GM21737 (cell line): ENCODE results near the gene DDRGK1.
"Not testable (repeated sequence)": the region's sequence is repeated elsewhere in the genome, so short reads cannot be mapped to it uniquely, and the experiment has no call there.

ENCODE experiments used
- ATAC-seq: cut with Tn5 transposase; IDR thresholded peaks from one replicate; pipeline ENCODE4 v1.9.1; 2021; ENCODE audit warnings: mild to moderate bottlenecking, moderate library complexity; ENCODE audit not compliant: unreplicated experiment

The DDRGK1 gene

DNA sequence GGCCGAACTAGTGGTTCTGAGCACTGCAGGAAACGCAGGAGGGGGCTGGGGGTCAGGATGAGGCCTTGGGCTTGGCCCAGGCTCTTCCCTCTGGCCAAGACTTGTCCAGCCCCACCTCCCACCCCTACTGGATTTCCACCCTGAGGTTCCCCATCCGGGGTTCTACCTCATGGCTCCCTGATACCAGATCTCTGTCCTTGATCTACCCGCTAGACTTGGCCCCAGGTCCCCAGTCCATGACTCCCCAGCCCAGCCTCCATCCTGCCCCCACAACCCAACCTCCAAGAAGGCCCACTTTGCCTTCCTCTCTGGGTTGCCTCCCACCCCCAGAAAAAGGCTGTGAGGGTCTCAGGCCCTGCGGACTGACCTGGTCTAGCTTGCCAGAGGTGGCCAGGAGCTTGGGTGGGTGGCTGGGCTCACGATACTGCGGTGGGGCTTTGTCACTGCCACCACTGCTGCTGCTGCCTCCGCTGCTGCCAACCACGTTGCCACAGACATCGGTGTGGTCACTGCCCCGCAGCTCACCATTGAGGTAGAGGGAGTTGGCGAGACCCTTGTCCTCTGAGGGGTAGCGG lies 38.1 kb downstream of the DDRGK1 start:
- no peak for ATAC-seq

DNA sequence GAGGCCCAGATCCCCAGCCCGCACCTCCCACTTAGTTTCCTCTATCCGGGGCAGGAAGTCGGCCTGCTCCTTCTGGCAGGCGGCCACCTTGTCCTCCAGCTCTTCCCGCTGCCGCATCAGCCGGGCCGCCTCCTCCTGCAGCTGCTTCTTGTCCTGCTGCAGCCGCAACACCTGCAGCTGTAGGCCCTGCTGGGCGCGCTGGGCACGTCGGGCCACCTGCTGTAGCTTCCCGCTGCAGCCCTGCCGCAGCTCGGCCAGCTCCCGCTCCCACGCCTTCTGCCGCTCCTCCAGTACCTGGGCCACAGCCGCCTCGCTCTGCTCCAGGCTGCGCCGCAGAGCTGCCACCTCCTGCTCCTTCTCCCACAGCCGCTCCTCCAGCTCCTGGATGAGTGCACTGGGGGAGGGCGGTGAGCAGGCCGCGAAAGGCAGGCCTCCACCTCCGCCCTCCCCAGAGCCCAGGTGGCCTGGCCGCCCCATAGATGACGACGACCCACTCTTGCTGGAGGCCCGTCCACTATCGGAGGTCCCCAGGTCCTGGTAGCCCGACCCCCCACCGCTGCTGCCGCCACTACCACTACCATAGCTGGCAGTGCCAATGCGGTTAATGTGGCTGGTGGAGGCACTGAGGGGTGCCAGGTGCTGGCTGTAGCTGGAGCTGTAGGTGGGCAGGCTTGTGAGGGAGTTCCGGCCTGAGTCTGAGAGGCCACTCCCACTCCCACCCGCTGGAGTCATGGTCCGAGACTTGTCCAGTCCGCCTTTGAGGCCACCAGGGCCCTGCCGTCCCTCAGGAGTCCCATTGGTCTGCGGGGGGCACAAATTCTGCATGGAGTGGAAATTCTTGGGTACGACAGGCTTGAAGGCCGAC lies 38.8 kb downstream of the DDRGK1 start:
- no peak for ATAC-seq

DNA sequence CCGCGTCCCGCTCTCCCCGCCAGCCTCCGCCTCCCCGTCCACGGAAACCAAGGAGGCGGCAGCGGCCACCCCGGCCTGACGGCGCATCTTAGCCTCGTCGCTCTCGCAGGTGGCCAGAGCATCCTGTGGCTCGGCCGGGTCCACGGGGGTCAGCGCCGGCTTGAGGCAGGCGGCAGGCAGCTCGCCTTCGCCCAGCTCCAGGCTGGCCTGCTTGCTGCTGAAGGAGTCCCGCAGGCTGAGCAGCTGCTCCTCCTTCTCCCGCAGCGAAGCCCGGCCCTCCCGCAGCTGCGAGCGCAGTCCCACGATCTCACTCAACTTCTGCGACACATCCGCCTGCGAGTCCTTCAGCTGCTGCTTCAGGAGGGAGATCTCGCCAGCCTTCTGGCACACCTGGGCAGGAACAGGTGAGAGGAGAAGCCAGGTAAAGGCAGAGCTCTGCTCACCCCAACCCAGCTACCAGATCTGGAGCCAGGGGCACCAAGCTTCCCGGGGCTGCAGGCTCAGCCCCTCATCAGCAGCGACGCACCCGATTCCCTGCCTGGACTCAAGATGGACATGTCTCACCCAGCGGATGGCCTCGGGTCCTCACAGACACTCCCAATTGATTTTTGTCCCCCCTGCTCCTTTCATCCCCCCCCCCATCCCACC lies 39.6 kb downstream of the DDRGK1 start:
- ATAC-seq = no peak

DNA sequence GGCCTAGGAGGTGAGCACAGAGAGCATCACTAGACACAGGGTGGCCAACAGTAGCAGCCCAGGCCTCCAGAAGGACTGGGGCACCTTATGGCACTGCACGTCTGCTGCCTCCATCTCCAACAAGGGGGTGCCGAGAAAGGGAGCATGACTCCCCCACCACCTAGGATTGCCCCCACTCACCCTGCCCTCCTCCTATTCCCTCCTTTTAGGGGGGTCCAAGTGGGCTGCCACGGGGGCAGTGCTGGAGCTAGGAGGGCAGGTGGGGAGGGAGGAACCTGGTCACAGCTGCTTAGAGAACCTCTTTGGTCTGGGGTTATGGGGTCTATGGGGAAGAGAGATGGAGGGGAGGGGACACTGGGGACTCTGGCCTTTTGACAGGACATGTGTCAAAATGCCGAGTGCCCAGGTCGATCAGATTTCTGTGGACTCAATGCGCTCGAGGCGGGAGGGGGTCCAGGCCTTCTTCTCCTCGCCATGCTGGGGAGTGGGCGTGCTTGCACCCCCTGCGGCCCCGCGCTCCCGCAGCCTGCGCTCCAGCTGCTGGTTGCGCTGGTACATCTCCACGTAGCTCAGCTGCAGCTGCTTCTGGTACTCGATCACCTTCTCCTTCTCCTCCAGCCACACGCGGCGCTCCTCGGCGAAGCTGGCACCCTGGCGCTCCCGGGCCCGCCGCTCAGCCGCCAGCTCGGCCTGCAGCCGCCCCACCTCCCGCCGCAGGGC lies 40.3 kb downstream of the DDRGK1 start:
- no peak for ATAC-seq

DNA sequence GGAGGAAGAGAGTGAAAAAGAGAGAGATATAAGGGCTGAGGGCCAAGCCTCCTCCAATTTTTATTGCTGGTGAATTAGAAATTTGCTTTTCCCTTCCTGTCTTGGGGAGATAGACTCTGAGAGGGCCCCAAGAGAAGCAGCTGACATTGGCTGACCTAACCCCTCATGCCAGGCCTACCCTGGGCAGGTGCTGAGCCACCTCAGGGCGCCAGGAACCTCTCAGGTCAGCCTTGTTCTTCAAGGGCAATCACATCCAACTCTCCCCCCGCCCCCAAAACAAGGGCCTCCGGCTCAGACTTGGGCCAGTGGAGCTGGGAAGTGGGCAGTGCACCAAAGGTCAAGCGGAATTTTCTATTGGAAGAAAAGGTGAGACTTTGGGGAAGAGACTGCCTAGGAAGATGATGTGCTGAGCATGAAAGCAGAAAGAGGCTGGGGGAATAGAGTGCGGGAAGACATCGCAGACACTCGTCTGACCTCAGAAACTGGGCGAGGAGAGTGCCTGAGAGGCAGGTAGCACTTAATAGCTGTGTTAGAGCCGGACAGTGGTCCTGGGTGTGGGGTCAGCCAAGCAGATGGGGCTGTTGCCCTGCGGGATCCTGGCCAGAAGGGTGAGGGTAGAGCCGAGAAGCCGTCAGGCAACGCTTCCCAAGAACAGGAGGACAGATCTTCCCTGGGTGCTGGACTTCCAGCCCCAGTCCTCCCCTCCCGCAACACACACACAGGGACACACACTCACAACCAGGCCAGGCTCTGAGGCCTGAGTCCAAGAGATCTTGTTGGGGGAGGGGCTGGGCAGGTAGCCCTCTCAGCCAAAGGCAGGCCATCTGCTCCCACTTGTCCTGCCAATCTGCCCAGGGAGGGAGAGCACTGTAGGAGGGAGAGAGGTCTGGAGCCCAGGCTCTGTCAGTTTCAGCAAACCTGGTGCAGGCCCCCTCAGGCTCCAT lies 41.1 kb downstream of the DDRGK1 start:
- ATAC-seq = no peak

DNA sequence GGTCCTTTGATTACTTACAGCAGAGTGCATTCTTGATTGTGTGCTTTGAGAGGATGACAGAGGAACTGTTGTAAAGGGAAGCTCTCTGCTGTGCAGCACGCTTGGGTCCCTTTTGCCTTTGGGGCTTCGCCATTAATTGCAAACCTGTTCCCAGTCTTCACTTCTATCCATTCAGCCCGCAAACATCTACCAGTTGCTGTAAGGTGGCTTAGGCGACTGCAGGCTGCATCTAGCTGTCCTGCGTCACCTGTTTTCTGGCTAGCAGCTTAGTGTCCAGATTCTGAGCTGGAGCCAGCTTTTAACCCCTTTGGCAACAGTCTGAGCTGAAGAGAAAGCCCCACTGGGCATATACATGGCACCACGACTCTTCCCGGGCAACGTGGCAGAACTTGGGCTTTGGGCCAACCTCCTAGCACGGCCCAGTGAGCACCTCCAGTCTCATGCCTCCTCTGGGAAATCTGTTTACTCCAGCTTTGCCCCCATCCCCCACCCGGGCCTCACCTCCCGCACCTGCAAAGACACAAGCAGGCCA lies 42.3 kb downstream of the DDRGK1 start:
- ATAC-seq = no peak

DNA sequence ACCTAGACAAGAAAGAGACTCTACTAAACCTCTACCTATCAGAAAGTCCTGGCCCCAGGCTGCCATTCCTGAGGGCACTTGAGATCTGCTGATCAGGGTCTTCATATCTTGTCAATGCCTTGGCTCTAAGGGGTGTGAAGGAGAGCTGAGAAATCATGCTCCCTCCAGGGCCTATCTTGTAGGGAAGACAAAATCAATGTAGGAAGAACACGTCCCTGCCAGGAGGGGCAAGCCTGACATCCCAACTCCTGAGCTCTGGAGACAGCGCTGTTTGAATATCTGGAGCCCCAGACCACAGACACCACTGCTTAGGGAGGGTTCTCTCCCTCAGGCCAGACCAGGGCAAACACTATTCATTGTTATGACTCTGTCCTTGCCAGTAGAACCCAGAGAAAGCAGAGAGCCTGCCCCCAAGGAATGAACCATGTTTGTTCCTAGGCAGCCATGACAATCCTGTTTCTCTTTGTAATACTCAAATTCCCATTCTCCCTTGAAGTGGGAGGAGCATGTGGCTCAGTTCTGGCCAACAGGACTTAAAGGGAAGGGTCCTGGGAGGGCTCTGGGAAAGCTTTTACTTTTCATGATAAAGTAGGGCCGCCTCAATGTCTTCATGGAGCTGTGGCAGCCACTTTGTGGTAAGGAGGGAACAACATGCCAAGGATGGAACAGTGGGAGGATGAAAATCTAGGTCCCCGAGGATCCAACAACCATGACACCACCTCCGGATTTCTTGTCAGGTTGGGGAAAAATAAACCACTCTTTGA lies 43.0 kb downstream of the DDRGK1 start:
- ATAC-seq = no peak

DNA sequence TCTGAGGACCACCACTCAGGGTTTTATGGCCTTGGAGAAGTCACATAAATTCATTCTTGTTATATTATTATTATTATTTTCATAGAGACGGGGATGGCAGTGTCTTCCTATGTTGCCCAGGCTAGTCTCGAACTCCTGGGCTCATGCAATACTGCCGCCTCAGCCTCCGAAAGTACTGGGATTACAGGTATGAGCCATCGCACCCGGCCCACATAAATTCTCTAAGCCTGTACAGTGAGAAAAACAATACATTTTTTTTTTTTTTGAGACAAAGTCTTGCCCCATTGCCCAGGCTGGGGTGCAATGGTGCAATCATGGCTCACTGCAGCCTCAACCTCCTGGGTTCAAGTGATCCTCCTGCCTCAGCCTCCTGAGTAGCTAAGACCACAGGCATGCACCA lies 44.1 kb downstream of the DDRGK1 start:
- ATAC-seq = no peak

DNA sequence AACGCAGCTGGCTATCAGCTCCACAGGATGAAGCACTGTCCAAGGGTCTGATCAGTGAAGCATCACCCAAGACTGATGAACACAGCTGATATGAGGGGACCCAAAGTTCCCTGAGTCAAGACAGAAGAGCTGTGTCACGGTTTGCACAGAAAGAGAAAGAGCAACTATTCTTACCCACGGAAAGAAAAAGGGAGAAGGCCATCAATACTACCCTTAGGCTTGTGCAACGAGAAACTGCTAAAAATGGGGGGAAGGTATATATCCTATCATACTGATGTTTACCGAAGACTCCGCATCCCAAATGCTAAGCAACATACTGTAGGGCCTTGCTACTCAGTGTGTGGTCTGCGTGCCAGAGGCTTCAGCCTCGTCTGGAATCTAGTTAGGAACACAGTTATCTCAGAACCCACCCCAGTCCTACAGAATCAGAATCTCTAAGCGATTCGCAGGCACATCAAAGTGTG lies 45.5 kb downstream of the DDRGK1 start:
- no peak for ATAC-seq

DNA sequence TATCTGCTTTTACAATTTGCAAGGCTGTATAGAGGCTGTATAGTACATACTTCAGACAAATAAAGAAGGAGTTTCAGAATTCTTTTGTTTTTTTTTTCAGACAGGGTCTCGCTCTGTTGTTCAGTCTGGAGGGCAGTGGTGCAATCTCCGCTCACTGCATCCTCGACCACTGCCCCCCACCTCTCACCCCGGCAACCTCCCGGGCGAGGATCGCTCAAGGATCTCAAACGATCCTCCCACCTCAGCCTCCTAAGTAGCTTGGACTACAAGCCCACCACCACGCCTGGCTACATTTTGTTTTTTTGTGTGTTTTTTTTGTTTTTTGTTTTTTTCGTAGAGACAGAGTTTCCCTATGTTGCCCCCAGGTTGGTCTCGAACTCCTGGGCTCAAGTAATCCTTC lies 46.7 kb downstream of the DDRGK1 start:
- ATAC-seq = no peak

DNA sequence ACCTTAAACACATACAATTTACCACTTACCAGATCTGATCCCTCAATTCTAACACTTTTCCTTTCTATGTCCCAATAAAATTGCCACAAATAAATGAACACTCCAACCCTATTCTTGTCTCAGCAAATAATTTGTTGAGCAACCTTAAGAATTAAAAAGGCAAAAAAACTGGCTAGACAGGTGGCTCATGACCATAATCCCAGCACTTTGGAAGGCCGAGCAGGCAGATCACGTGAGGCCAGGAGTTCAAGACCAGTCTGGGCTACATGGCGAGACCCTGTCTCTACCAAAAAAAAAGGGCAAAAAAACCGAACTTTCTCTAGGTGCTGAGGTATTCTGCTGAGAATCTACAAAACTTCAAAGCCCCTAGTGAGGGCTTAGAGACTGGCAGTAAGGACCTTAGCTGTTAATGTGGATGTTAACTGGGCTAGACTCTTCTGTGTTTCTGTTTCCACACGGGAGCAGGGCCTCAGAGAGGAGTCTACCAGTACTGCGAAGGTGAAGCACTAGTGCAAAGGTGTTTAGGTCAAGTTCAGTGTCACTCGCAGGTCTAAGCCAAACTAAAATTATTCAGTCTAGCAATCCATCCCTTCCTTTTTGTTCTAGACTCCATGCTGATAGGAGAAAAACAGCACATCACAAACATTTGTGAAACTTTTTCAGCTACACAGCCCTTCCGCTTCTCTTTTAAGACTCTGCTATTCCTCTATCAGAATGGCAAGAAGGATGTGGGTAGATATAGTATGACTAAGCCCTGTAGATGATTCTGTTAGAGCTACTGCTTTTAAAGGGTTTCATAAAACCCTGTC lies 47.5 kb downstream of the DDRGK1 start:
- peak; percentile 66 for ATAC-seq

DNA sequence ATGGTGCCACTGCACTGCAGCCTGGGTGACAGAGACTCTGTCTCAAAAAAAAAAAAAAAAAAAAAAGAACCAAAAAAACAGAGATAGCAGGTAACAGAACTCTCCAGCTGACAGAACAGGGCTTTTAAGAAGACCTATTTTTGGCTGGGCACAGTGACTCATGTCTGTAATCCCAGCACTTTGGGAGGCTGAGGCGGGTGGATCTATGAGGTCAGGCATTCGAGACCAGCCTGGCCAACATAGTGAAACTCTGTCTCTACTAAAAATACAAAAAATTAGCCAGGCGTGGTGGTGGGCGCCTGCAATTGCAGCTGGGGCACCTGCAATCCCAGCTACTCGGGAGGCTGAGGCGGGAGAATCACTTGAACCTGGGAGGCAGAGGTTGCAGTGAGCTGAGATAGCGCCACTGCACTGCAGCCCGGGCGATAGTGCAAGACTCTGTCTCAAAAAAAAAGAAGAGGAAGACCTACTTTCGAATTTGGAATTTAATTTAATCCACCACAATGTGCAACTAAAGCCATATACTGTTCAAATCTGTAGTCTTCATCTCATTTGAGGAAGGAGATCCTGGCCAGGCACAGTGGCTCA lies 52.3 kb downstream of the DDRGK1 start:
- not testable (repeated sequence) for ATAC-seq

DNA sequence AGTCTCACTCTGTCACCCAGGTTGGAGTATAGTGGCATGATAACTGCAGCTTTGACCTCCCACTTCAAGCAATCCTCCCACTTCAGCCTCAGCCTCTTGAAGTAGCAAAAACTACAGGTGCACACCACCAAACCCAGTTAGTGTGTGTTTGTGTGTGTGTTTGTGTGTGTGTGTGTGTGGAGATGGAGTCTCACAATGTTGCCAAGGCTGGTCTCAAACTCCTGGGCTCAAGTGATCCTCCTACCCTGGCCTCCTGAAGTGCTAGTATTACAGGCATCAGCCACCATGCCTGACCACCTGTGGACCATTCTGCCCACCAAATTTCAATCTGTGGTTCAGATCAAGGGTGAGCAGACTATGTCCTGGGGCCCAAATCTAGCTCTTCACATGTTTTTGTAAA lies 53.6 kb downstream of the DDRGK1 start:
- ATAC-seq = no peak

DNA sequence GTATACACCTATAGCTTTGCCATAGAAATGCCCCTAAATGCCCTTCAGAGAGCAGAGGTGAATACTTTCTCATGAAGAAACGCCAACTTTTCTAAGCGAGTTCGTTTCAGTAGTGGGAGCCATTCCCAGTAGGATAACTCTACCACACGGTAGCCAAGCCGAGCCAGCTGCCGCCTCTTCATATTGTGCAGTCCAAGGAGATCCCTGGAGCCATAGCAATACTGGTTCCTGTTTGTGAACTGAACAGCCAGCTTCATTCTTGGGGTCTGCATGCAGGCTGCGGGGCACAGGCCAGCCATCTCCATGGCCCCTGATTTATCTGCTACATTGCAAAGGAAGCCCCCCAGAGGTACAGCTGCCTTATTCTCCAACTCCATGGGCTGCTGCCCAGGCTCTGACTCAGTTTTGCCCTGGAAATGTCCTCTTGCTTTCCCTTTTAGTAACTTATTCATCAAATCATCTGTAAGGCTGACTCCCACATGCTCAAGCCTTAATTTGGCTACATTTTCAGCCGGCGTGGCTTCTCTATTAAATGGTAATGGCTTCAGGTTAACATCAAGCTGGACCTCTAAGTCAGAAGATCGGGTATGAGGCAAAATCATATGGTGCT lies 57.6 kb downstream of the DDRGK1 start:
- no peak for ATAC-seq

DNA sequence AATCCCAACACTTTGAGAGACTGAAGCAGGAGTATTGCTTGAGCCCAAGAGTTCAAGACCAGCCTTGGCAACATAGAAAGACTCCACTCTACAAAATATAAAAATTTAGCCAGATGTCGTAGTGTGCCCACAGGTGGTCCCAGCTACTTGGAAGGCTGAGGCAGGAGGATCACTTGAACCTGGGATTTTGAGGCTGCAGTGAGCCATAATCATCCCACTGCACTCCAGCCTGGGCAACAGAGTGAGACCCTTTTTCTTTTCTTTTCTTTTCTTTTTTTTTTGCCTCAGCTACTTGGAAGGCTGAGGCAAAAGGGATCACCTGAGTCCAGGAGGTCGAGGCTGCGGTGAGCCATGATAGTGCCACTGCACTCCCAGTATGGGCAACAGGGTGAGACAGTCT lies 62.7 kb downstream of the DDRGK1 start:
- no peak for ATAC-seq
